GM18870 (cell line): ENCODE results near the gene CHRND.

Experiments used
- ATAC-seq: cut with Tn5 transposase; IDR thresholded peaks from one replicate; pipeline ENCODE4 v1.9.1; 2021; ENCODE audit warnings: moderate library complexity; ENCODE audit not compliant: unreplicated experiment

Gene CHRND

DNA sequence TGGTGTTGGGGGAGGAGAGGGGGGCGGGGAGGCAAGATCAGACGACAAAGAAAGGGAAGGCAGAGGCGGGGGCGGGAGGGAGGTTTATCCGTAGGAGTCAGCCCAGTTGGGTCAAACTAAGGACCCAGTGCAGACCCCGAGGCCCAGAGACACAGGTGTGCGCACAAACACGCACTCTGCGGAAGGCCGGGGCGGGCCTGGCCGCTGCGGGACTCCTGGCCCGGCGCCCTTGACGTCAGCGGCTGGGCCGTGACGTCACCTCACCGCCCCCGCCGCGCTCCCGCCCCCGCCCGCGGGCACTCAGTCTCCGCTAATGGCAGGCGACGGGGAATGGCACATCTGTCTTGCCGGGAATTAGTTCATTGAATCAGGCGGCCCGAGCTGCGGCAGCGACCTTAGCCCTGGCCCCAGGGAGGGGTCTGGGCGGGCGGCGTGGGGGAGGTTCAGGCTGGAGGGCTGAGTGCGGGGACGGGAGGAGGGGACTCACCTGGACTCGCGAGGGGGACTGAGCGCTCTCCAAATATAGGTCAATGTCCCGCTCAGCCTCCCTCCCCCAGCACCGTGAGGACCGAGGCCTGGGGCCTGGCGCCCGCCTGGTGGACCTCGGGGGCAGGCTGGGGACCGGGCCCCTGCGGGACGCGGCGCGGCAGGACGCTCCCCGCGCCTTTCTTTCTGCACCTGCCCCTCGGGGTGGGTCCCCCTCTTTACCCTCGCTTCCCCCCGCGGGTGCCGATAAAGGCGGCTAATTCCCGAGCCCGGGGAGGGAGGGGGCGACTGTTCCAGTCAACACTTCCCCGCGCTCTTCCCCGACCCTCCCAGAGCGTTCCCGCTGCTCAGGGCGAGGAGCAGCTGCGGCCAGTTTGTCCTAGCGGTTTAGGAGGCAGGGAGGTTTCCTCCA is 22.8 kb upstream of the CHRND start:
- no peak for ATAC-seq

- ATAC-seq: no peak
These were observed 22.1 kb upstream of the CHRND start for GRCh38 chr2:232503809-232504323.

- no peak for ATAC-seq
These were observed 21.5 kb upstream of the CHRND start for GRCh38 chr2:232504438-232504837.

GRCh38 chr2:232505856-232506255 is 20.1 kb upstream of the CHRND start:
- no peak for ATAC-seq

DNA sequence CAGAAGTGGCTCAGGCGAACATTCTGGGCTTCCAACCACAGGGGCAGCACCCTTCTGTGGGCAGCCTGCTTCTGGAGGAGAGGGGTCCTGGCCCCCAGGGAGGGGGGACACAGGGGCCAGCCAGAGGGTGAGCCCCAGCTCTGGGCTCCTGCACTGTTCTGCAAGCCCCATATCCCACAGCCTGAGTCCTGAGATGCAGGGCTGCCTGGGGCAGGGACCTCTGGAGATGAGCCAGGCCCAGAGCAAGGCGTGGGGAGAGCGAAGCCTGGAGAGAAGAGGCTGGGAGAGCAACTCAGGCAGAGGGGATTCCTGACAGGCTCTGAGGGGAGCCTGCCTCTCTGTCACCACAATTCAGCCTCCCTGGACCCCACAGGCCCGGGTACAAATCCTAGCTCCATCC is 19.3 kb upstream of the CHRND start:
- ATAC-seq: no peak

- ATAC-seq: no peak
These were observed 17.7 kb upstream of the CHRND start for GRCh38 chr2:232508251-232508650.

GRCh38 chr2:232511336-232511890 is 14.5 kb upstream of the CHRND start:
- ATAC-seq: no peak

DNA sequence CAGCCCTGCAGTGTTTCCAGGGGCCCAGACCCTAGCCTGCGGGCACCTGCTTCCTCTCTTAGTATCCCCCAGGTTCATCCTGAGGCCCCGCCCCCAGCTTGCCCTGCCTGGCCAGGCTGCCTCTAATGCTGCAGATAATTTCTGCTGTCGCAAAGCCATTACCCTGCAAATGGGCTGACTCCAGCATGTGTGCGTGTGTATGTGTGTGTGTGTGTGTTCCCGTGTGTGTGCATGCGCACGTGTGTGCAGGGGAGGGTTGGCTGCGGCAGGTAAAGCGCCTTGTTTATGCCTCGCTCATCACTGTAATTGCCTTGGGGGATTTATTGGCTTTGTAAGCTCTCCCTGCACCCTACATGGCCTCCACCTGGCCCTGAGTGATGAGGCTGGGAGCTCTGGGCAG is 13.4 kb upstream of the CHRND start:
- ATAC-seq: no peak

GRCh38 chr2:232513353-232513752 is 12.6 kb upstream of the CHRND start:
- ATAC-seq: no peak

- ATAC-seq: no peak
These were observed 10.3 kb upstream of the CHRND start for GRCh38 chr2:232515639-232516038.

- no peak for ATAC-seq
These were observed 9.4 kb upstream of the CHRND start for GRCh38 chr2:232516551-232516950.

DNA sequence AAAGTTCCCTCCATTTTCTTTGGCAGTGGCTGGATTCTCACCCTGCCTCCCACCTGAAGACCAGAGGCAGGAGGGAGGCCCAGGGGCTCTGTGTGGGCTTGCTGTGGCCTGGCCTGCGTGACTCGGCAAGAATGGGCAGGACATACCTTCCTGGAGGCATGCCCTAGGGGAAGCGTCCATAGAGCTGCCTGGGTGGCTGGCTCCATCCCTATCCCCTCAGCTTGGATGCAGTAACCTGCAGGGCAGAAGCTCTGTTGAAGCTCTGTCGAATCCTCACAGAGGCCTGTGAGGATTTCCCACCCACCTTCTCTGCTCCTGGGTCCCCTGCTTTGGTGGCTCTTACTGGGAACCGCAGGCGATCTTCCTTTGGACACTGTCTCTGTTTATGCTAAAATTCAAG is 7.1 kb upstream of the CHRND start:
- no peak for ATAC-seq

DNA sequence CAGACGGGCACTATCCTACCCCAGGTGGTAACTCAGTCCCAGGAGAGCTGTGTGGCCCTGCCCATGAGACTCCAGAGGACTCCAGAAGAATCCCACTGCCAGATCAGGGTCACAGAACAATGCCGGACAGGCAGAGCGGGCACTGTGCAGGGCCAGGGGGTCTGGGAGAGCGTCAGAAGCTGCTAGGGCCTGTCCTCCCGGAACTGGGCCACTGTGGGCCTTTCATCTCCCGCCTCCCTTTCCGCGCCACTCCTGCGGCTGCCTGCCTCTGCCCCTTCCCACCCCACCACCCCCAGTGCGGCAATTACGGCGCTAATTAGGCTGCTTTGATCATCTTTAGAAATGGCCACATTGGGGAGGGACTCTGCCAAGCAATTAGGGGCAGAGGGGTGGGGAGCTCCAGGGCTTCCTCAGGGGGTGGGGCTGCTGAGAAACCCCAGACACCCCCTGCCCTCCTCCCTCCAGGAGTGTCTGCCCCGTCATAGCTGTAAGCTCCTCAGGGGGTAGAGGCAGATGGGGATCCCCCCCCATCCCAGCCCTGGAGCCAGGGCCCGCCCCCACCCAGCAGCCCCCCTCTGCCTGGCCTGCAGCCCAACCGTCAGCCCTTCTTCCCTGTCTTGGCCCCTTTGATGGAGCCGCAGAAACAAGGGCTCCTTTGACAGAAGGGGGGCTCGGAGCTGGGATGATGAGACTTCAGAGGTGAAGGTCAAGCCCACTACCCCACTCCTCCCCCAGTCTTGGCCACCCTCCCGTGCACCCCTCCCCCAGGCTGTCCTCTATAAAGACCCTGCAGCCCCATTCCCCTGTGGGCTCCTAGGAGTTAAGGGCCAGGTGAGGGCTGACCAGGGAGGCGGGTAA is 6.2 kb upstream of the CHRND start, which contains the start of gene PRSS56:
TSS of gene PRSS56 (plus strand) at position 808 of the 858 bp plus-strand sequence. CDS start 211 bp downstream, outside the sequence.
- ATAC-seq: no peak

DNA sequence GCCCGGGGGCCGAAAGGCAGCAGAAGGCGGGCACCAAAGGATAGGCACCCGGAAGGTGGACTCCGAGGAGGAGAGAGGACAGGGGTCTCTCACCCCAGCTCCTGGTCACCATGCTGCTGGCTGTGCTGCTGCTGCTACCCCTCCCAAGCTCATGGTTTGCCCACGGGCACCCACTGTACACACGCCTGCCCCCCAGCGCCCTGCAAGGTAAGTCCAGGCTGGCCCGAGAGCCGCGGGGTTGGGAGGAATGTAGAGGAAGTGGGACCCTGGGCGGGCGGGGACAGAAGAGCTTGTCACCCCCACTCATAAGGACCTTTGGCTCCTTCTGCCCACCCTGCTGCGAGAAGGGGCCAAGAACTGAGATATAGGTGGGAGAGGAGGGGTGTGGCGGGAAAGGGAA is 5.5 kb upstream of the CHRND start:
- ATAC-seq: no peak

DNA sequence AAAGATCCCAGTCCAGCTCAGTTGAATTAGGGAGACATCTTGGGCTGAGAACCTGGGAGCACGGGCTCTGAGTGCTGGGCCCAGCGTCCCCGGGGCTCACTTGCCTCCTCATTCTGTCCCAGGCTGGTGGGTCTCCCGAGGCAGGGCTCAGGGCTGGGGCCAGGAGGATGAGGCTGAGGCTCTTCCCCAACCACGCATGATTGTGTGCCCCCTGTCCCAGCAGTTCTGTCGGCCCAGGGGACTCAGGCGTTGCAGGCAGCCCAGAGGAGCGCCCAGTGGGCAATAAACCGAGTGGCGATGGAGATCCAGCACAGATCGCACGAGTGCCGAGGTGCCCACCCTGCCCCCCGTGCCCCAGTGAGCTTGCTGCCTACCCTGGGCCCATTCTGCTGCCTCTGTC is 4.9 kb upstream of the CHRND start:
- no peak for ATAC-seq

- no peak for ATAC-seq
These were observed 3.9 kb upstream of the CHRND start for GRCh38 chr2:232521959-232522622.

DNA sequence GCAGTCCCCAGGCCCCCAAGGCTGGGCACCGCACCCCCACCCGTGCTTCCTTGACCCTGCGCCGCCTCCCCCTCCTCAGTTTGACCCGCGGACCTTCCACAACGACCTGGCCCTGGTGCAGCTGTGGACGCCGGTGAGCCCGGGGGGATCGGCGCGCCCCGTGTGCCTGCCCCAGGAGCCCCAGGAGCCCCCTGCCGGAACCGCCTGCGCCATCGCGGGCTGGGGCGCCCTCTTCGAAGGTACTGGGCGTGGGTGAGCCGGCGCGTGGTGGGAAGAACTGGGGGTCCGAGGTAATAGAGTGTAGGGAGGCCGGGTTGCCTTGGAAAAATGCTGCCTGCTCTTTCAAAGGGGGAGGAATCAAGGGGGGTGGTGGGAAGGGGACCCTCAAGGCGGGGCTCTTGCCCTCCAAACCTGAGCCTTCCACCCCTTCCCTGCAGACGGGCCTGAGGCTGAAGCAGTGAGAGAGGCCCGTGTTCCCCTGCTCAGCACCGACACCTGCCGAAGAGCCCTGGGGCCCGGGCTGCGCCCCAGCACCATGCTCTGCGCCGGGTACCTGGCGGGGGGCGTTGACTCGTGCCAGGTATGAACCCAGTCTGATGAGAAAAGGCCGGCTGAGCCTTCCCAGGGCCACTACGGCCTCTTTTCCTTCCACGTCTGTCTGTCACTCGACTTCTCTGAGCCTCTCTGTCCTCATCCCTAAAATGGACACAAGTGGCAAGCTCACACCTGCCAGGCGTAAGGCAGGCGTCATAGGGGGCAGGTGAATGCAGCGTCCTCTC is 3.1 kb upstream of the CHRND start:
- ATAC-seq: no peak

GRCh38 chr2:232523402-232523681 is 2.6 kb upstream of the CHRND start:
- ATAC-seq: no peak

DNA sequence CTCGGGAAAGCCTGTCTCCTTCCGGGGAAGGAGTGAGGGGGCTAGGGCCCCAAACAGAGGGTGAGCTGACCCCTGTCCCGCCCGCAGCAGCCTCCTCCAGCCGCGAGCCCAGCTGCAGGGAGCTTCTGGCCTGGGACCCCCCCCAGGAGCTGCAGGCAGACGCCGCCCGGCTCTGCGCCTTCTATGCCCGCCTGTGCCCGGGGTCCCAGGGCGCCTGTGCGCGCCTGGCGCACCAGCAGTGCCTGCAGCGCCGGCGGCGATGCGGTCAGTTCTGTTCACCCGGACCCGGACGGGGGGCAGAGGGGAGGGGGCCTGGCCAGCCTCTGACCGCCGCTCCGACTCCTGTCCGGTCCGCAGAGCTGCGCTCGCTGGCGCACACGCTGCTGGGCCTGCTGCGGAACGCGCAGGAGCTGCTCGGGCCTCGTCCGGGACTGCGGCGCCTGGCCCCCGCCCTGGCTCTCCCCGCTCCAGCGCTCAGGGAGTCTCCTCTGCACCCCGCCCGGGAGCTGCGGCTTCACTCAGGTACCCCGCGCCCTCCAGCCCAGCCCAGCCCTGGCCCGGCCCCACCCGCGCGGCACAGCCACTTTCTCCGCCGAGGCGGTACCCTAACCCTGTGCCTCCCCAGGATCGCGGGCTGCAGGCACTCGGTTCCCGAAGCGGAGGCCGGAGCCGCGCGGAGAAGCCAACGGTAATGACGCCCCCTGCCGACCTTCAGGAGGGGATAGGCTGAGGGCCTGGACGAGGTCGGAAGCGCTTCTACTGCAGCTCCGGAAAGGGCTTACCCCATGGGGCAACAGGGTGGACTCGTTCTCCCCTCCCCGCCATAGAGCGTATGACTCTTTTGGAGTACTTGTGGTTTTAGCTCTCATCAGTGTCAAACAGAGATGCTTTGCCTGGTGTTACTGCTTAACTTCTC is 2.0 kb upstream of the CHRND start:
- no peak for ATAC-seq
